ENCODE measurements around the gene STAG2. TPM values are rescaled to one million over a fixed set of nuclear protein-coding genes. Genes with fewer than 3 reads are reported as not detected.

The STAG2 gene
- total RNA-seq, 2 experiments from 2014 or later, result 84.7 to 89.4 TPM

GRCh38 chrX:123968383-123969050 lies 7.0 kb downstream of the STAG2 start:
- H3K9me3 Mint-ChIP-seq, result no peaks in the 10 kb centered on the region
- intact Hi-C loops (cut with DNase I, micrococcal nuclease), result loop anchor here in 1 of 2 experiments (10.0 kb wide), 1 partner anchor 376 kb away; the partner anchor contains the start of gene SH2D1A
- Histone ChIP-seq H3K4me3 (ENCODE audit: low read length) (no peak overlapping the region), H3K36me3 (ENCODE audit: insufficient read depth, low read length) (peaks cover 2% of the 10 kb centered on the region), H3K27ac (ENCODE audit: low read depth in 1 of 2, low read length in 2 of 2) (no peak overlapping the region), H3K4me1 (ENCODE audit: insufficient read depth, low read length) (peaks cover 19% of the 10 kb centered on the region), H3K9me3 (ENCODE audit: control insufficient read depth in 1 of 2, insufficient read depth in 1 of 2, low read length in 2 of 2) (no peaks in the 10 kb centered on the region), H3K27me3 (ENCODE audit: control insufficient read depth in 1 of 2, insufficient read depth in 2 of 2, low read length in 2 of 2) (no peaks in the 10 kb centered on the region)
- no peaks in the 10 kb centered on the region for H3K27me3 Mint-ChIP-seq
- DNase-seq (no peak), ATAC-seq (ENCODE audit: poor library complexity) (no peak)
- peaks cover 16% of the 10 kb centered on the region for H3K36me3 Mint-ChIP-seq (ENCODE audit: low read depth)
- POLR2A ChIA-PET, result interaction anchor here (0.6 kb wide), 1 partner anchor 9 kb away, joined by 3 read pairs; no protein-coding TSS in a partner anchor
- H3K4me1 Mint-ChIP-seq (ENCODE audit: low read depth), result peaks cover 73% of the 10 kb centered on the region
- H3K27ac Mint-ChIP-seq, result peak overlapping the region; percentile 36
- TF ChIP-seq CTCF (IDR thresholded peaks at IDR 0.05), result no peak
- H3K4me3 Mint-ChIP-seq, result no peak overlapping the region
- CTCF ChIA-PET, result no interaction called here

GRCh38 chrX:123971982-123972381 lies 10.5 kb downstream of the STAG2 start:
- ChIA-PET POLR2A (interaction anchor here (1.2 kb wide), 1 partner anchor 9 kb away, joined by 5 read pairs; no protein-coding TSS in a partner anchor), CTCF (no interaction called here)
- no peak for ATAC-seq (ENCODE audit: poor library complexity)
- Histone ChIP-seq H3K4me3 (ENCODE audit: low read length) (no peak overlapping the region), H3K9me3 (ENCODE audit: control insufficient read depth in 1 of 2, insufficient read depth in 1 of 2, low read length in 2 of 2) (no peaks in the 10 kb centered on the region), H3K36me3 (ENCODE audit: insufficient read depth, low read length) (peaks cover 2% of the 10 kb centered on the region), H3K27me3 (ENCODE audit: control insufficient read depth in 1 of 2, insufficient read depth in 2 of 2, low read length in 2 of 2) (no peaks in the 10 kb centered on the region), H3K27ac (ENCODE audit: low read depth in 1 of 2, low read length in 2 of 2) (no peak overlapping the region), H3K4me1 (ENCODE audit: insufficient read depth, low read length) (peaks cover 18% of the 10 kb centered on the region)
- no peak for DNase-seq
- intact Hi-C loops (cut with DNase I, micrococcal nuclease), result no loop called here
- no peak for TF ChIP-seq CTCF (IDR thresholded peaks at IDR 0.05)
- Mint-ChIP-seq H3K36me3 (ENCODE audit: low read depth) (peaks cover 7% of the 10 kb centered on the region), H3K27me3 (no peaks in the 10 kb centered on the region), H3K27ac (peak overlapping the region; percentile 57), H3K4me1 (ENCODE audit: low read depth) (peaks cover 65% of the 10 kb centered on the region), H3K4me3 (no peak overlapping the region), H3K9me3 (no peaks in the 10 kb centered on the region)

- ChIA-PET POLR2A (no interaction called here), CTCF (interaction anchor here (0.7 to 1.1 kb wide), 2 partner anchors 11 to 12 kb away, joined by 4 to 5 read pairs; no protein-coding TSS in a partner anchor)
- H3K4me3 Mint-ChIP-seq, result no peak overlapping the region
- no peak overlapping the region for H3K27ac ChIP-seq (ENCODE audit: low read depth in 1 of 2, low read length in 2 of 2)
- no peak for TF ChIP-seq CTCF (IDR thresholded peaks at IDR 0.05)
- no peaks in the 10 kb centered on the region for H3K9me3 ChIP-seq (ENCODE audit: control insufficient read depth in 1 of 2, insufficient read depth in 1 of 2, low read length in 2 of 2)
- intact Hi-C loops (cut with DNase I, micrococcal nuclease), result no loop called here
- peak overlapping the region; percentile 20 for H3K27ac Mint-ChIP-seq
- no peaks in the 10 kb centered on the region for H3K9me3 Mint-ChIP-seq
- no peaks in the 10 kb centered on the region for H3K36me3 ChIP-seq (ENCODE audit: insufficient read depth, low read length)
- H3K4me3 ChIP-seq (ENCODE audit: low read length), result no peak overlapping the region
- no peaks in the 10 kb centered on the region for H3K27me3 ChIP-seq (ENCODE audit: control insufficient read depth in 1 of 2, insufficient read depth in 2 of 2, low read length in 2 of 2)
- no peak for DNase-seq
- peaks cover 63% of the 10 kb centered on the region for H3K4me1 Mint-ChIP-seq (ENCODE audit: low read depth)
- no peaks in the 10 kb centered on the region for H3K27me3 Mint-ChIP-seq
- ATAC-seq (ENCODE audit: poor library complexity), result no peak
- peaks cover 7% of the 10 kb centered on the region for H3K36me3 Mint-ChIP-seq (ENCODE audit: low read depth)
- H3K4me1 ChIP-seq (ENCODE audit: insufficient read depth, low read length), result peaks cover 12% of the 10 kb centered on the region
These were observed 12.4 kb downstream of the STAG2 start for GRCh38 chrX:123973921-123974320.

Measured in CD4-positive, alpha-beta T cell (primary cell).